Femur (tissue), 1 donor: ENCODE results near the gene FGF18.

Source experiments
- DNase-seq: peaks from one replicate; pipeline ENCODE4 v3.0.0-alpha.2; 2017

Gene FGF18

GRCh38 chr5:171506951-171507350 lies 87.5 kb downstream of the FGF18 start:
- DNase-seq, result no peak
